ENCODE results near the gene KCNMA1.
"Not testable (repeated sequence)": the region's sequence is repeated elsewhere in the genome, so short reads cannot be mapped to it uniquely, and the experiment has no call there.

KCNMA1 gene

DNA sequence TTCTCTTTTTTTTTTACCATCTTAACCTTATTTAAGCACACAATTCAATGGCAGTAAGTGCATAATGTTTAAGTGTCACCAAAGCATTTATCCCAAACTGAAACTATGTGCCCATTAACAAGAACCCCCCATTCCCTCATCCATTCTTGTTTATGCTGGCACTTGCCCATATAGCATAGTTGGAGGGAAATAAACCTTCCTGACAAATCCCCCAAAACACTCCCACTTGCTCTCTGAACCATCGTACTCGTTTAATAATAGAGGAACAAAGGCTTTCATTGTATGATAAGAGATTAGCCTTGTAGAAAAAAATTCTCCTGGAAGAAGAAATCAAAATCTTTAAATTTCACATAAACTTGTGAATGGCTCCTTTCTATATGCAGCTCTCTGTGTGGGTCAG lies 26.4 kb upstream of the KCNMA1 start:
- no peak for DNase-seq (ENCODE audit: low read depth, low spot score)

DNA sequence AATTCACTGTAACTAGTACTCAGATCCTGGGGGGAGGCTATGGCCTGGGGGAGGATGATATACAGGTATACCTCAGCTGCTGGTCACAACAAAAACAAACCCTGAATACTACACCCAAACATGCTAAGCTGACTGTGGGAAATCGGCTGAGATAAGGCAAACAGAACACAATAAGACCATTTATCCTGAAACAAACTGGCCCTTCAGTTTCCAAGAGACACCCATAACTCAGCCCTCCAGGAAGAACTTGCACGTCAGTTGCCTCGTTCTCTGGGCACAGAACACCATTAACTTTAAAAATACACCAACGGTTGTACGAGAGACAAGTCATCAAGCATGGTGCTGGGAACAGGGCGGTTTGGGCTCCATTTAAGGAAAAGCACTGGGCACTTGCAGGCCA lies 24.1 kb upstream of the KCNMA1 start:
- DNase-seq (ENCODE audit: low read depth, low spot score) = no peak

DNA sequence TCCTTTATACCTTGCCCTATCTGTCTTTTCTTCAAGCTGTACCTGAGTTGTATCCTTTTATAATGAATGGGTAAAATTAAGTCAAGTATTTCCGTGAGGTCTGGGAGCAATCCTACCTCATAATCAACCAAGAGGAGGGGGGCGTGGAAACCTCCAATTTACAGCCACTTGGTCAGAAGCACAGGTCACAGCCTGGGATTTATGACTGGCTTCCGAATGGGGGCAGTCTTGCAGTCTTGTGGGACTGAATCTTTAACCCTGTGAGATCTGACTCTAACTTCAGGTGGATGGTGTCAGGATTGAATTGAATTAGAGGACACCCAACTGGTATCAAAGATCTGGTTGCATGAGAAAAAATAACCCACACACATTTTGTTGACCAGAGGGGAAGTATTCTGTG lies 23.5 kb upstream of the KCNMA1 start:
- DNase-seq (ENCODE audit: low read depth, low spot score) = no peak

DNA sequence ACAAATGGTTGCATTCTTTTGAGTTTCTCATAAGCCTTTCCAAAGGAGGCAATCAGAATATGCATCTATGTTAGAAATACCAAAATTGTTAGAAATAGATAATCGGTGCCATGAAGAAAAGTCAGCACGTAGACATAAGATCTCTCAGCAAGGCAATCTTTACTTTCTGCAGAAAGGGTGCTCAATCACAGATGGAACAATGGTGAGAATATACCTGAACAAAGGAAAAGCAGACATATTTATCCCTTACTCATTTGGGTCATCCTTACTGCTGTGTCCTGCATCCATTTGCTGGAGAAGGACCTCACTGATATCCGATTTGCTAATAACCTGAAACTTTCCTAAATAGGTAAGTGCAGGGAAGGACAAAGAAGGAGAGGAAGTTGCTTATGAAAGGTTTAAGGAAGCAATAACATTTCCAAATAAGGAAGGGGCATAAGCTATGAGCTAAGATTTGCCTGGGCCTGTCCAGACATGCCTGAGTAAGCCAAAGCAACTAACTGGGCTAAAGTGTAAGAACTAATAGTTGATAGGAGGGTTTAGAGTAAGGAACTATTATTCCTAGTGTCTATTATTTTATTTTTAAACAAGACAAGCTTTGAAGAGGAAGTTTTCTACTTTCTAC lies 21.6 kb upstream of the KCNMA1 start:
- not testable (repeated sequence) for DNase-seq (ENCODE audit: low read depth, low spot score)

DNA sequence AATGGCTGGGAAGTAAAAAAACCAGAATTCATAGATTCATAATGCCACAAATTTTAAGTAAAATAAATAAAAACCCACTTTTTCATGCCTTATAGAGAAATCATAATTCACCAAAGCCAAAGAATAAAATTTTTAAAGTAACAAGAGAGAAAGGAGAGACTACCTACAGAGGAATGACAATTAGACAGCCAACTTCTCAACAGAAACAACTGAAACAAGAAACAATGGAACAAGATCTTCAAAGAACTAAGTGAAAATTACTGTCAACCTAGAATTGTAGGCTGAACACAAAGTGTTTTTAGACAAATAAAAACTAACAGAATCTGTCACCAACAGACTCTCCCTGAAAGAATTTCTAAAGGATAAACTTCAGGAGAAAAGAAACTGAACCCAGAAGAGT lies 15.6 kb upstream of the KCNMA1 start:
- DNase-seq (ENCODE audit: low read depth, low spot score) = no peak

DNA sequence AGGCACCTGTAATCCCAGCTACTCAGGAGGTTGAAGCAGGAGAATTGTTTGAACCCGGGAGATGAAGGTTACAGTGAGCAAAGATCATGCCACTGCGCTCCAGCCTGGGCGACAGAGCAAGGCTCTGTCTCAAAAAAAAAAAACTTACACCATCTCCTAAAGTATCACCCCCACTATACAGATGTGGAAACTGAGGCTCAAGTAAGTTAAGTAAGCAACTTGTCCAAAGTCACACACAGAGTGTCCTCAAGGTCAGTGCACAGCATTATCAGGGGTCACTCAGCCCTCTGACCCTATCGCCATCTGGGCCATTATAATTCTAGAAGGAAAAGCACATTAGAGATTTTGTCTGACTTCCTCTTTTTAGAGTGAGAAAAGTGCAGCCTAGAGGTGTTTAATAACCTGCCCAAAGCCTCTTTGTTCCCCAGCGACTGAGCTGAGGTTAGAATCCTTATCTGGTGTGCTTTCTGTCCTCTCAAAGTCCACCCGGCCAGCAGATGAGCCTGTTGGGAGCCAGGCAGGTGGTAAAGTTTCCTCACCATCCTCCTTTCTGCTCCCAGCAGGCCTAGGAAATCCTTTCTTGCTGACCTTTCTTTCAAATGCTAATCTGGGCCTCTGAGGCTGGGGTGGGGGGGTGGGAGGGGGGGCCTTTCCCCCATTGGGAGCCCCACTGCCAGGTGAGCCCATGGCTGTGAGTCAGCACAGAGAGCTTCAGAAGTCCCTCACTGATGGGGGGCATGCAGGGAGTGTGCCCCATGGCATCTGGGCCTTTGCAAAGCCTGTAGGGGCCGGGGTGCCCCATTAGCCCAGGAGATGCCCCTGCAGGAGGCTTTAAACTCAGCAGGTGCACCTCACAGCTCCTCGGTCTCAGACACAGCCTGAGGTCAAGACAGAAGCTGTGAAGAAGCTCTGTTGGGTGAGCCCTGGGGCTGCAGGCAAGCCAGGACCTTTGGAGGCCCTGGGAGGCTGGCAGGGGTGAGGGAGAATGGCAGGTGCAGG lies 12.0 kb upstream of the KCNMA1 start:
- DNase-seq (ENCODE audit: low read depth, low spot score) = no peak

DNA sequence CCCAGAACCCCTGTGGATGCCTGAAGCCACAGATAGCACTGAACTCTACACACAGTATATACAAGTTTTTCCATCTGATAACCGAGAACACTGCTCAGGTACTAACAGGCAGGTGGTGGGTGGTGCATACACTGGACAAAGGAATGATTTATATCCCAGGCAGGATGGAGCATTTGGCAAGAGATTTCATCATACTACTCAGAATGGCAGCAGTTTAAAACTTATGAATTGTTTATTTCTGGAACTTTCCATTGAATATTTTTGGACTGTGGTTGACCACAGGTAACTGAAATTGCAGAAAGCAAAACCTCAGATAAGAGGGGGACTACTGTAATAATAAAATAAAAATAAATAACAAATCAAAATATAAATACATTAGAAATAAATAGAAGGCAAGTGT lies 10.9 kb upstream of the KCNMA1 start:
- no peak for DNase-seq (ENCODE audit: low read depth, low spot score)

DNA sequence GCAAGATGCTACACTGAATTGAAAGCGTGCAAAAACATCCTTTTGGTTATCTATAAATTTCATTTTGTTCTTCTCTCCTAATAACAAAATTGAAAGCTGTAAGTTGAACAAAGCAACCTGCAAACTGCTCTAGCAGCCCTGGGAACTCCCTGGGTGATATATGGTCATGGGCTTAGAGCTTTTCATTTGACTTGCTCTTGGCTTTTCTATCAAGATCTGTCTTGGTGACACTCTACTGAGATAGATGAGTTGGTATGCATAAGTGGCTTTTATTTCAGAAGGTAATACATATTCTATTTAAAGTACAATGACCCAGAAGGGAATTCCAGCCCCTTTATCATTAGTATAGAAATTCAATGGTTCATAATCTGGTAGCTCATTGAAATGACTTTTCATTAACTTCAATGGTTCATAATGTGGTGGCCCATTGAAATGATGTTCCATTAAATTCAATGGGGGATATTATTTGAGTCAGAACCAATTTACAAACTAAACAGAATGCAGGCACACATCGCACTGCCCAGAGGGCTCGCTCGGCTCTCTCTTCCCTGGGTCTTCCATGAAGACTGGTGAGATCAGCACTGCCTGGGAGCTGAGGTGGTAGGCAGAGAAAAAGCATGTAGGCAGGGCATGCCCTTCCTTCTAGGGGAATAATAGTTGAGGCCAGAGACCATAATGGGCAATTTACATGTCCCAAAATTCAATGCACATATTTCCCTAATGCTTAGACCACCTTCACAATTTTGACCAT lies 10.1 kb upstream of the KCNMA1 start:
- DNase-seq (ENCODE audit: low read depth, low spot score) = no peak

DNA sequence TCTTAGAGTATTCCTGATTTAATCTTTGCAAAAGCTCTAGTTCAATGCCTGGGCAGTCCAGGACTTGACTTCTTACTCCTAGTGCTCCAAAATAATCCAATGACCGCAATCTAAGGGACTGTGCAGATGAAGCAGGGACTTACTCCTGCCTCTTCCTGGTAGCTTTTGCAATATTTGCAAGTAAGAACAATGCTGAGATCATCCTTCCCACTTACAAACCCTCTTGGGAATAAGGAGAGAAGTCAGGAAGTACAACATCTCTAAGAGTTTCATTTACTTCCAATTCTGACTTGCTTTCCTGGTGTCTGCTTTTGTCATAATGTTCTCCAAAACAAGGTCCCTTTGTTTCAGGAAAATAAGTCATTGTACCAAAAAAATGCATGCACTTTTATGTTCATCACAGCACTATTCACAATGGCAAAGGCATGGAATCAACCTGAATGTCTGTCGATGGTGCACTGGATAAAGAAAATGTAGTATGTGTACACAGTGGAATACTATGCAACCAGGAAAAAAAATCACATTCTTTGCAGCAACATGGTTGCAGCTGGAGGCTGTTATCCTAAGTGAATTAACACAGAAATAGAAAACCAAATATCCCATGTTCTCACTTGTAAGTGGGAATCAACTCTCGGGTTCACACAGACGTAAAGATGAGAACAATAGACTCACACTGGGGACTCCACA lies 7.1 kb upstream of the KCNMA1 start:
- DNase-seq (ENCODE audit: low read depth, low spot score) = no peak

DNA sequence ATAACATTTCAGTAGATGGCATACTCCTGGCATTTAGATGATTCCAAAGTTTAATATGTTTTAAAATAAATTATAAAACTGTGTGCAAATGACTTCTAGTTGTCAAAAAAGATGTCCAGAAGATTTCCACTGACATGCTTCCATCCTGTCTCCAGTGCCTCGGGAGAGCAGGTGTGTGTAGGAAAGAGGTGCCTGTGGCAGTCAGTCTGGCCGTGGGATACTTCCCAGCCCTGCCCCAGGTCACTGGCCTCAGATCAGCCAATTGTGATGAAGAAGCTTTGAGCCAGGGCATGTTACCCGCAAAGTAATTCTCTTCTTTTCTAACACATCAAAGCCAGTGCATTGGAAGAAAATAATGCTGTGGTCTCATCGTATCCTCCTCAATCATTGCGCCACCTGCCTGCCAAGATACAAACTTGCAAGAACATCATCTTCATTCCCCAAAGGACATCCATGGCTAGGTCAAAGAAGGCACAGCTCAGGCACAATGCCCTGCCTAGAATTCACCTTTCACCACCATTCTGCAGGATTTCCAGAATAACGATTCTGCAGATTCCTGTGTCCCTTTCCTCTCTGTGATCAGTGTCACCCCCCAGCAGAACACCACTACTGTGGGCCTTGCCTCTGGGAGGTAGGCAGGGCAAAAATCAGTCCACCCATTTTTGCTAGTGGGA lies 6.3 kb upstream of the KCNMA1 start:
- DNase-seq (ENCODE audit: low read depth, low spot score) = peak; percentile 59

DNA sequence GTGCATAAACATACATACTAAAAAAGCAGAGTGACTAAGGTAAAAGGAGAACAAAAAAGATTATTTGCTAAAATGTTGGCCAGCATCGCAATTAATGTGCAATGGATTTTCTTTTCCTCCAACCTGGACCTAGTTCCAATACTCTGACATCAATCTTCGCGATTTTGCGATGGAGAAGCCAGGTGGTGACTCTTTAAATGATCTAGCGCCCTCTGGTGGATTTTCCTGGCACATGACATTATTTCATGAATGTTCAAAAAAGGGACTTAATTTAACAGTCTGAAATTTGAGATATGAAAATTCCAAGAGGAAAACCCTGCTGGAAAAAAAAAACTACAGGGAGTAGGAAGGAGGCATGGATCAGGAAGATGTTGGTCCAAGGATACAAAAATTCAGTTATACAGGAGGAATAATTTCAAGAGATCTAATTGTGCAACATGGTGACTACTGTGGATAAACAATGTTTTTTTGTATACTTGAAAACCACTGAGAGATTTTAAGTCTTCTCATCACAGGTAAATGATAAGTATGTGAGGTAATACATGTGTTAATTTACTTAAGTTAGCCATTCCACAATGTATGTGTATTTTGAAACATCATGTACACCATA lies 4.3 kb upstream of the KCNMA1 start:
- peak; percentile 53 for DNase-seq (ENCODE audit: low read depth, low spot score)

DNA sequence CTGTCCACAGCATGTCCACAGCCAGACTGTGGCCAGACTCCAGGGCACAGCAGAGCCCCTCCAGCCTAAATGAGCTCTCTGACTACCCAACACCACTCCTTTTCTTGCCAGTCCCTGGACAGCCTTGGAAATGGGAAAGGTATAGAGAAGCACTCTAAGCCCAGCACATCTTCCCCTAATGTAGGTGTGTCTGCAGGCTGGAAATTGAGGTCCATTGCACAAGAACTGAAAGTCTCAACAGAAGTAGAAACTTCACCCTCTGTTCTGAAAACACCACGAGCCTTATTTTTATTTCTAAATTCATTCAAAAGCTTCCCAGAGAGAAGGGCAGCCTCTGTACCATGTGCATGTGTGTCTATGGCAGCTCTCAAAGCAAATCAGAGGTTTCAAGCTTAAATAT lies 3.7 kb upstream of the KCNMA1 start:
- DNase-seq (ENCODE audit: low read depth, low spot score) = no peak

DNA sequence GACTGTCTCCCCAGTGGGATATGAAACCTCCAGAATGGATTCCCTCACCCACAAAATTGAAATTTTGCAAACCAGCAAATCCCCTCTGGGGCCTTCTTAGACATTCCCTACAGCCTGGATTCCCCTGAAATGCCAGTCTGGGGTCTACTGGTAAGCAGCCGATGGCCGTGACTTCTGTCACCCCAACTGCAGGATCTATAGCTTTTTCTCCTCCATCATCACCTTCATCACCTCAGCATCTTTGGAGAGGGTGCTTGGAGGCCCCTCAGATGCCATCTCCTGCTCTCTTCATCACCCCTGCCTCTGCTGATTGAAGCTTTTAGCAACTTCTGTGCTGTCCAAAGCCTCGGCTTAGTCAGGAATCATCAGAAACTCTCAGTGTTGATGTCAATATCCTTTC lies 2.6 kb upstream of the KCNMA1 start:
- DNase-seq (ENCODE audit: low read depth, low spot score) = no peak

DNA sequence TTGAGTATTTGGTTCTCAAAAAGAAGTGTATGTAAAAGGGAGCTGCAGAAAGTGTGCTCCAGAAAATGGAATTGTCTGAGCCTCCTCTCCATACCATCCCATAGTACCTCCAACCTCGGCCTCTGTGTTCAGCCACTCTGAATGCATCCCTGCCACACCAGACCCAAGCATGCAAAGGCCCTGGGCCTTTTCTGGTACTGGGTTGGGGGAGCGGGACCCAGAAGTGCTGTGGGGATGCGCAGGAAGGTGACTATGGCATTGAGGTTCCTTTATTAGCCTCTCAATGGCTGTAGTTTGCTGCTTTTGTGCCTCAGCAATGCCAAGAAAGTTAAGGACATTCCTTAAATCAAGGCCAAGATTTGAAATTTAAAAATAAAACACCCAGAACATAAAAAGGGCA lies 2.1 kb upstream of the KCNMA1 start:
- DNase-seq (ENCODE audit: low read depth, low spot score) = no peak

DNA sequence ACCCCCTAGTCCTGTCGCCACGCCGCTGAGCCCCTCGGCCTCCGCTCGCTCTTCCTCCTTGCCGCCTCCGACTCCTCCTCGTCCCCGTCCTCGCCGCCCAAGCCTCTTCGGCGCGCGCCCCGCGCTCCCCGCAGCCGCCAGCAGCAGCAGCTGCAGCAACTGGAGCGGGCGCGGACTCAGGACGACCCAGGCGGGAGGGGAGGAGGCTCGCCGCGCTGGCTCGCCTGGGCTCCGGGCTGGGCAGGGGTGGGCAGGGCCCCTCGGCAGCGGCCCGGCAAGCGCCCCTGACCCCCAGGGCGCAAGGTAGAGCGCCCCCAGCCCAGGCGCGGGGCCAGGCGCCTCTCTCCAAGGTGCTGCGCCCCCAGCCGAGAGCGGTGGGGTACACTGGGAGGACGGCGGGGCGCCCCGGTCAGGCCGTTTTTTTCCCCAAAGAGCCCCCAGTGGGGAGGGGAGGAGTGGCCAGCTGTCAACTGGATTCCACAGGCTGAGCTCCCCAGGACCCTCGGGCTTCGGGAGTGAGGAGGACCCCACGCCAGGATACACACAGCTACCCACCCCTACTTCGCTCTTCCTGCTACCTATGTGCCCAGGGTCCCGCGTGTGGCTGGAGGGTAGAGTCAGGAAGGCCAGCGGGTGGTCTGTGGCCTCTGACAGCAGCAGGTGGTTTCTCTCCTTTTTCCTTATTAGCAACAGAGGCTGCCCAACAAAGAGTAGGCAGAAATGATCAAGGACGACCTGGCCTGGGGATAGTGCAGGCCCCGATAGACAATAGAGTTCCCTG lies 903 bp upstream of the KCNMA1 start:
- DNase-seq (ENCODE audit: low read depth, low spot score) = peak; percentile 34

DNA sequence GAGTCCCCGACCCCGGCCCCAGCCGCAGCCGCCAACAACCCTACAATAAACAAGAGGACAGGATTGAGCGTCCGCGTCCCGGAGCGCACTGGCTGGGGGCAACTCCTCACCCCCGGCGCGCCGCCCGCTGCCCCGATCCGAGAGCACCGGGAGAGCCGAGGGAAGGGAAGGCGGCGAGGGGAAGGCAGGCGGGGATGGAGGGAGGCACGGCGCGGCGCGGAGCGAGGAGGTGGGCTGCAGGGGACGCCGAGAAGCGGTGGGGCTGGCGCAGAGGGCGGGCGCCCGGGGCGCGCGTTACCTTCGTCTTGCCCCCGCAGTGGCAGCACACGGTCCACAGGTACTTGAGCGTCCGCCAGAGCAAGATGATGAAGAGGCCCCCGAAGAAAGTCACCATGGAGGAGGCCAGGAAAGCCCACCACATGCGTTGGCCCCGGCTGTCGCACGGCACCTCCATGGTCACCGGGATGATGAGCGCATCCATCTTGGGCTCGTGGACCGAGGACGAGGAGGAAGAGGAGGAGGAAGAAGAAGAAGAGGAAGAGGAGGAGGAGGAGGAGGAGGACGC lies 559 bp downstream of the KCNMA1 start:
- DNase-seq (ENCODE audit: low read depth, low spot score) = peak; percentile 18

DNA sequence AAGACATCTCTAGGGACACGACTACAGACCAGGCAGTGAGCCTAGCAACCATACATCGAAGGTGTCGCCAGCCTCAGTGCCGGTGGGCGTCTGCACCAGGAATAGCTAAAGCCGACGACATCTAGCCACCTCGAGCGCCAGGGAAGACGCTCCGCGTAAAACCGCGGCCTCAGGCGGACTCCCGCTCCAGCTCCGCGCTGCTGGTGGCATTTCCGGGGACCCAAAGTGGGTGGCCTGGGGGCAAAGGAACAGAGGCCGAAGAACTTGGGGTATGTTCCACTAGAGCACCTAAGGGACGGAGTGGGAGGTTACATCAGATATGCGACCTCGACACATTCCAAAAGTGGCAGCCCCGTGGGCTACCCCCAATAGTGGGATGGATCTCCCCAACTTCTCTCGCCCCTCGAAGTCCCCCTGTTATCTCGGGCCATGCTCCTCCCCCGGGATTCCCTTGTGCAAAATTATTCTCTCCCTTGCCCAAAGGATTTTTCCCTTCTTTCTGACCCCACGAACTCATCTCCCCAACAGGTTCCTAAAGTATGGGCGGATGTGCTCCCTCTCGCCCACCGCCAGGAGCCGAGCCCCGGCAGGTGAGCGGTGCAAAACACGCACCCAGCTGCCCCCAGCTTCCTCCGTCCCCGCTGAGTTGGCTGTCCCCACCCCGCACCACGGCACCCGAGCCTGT lies 1.2 kb downstream of the KCNMA1 start:
- peak; percentile 41 for DNase-seq (ENCODE audit: low read depth, low spot score)

DNA sequence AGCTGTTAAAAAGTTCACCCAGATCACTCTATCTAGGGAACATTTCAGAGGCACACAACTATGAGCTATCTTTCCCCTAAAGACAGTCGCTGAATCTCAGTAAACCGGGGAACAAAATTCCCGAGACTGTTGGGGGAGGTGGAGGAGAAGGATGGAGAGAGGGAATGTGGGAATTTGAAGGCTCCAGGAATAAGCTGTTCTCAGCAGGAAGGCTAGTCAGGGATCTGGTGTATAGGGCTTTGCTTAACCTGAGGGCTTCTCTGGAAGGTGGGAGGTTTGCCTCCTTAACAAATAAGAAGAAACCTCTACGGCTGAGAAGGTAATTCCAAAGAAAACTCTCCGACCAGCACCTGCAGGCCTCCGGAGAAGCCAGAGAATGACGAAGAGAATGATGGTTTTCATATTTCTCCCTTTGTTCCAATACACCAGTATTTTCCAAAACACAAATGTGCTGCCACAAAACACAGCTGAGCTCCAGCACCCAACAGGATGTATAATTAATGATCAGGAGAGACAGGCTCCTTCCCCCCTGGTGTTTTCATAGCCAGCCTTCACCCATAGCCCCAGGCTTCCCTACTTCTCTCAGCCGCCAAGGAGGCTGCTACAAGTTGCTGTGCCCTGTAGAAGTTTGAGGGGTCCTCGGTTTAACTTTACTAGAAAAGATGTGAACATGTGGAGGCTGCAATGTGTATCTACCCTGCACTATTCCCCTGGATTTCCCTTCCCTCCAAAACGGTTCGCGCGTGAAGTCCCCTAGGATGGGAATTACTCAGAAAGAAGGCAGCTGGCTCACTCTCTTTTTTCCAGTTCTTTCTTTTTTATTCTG lies 2.0 kb downstream of the KCNMA1 start:
- DNase-seq (ENCODE audit: low read depth, low spot score) = peak; percentile 69

Data from ELF-1 (cell line).